ENCODE data around the gene PCBD2.
"Not testable (repeated sequence)": the region's sequence is repeated elsewhere in the genome, so short reads cannot be mapped to it uniquely, and the experiment has no call there.

PCBD2 gene

GRCh38 chr5:134904610-134905245 lies at the start of gene PCBD2:
Gene PCBD2, plus strand, starts transcription at chr5:134905131. Its CDS starts 9 bp downstream, at chr5:134905140.
- peak; percentile 75 for DNase-seq

GRCh38 chr5:134856465-134856864 lies 48.5 kb upstream of the PCBD2 start:
- DNase-seq = not testable (repeated sequence)

GRCh38 chr5:134857401-134857800 lies 47.5 kb upstream of the PCBD2 start:
- no peak for DNase-seq

- no peak for DNase-seq
These were observed 40.2 kb upstream of the PCBD2 start for GRCh38 chr5:134864707-134865106.

- no peak for DNase-seq
These were observed 31.4 kb upstream of the PCBD2 start for GRCh38 chr5:134873494-134873893.

GRCh38 chr5:134873987-134874830 lies 30.7 kb upstream of the PCBD2 start, which contains the start of gene TXNDC15:
Gene TXNDC15, plus strand, starts transcription at chr5:134874371. Its CDS starts 57 bp downstream, at chr5:134874428.
- peak; percentile 60 for DNase-seq

GRCh38 chr5:134874831-134875655 lies 29.9 kb upstream of the PCBD2 start:
- DNase-seq = no peak

GRCh38 chr5:134877159-134877558 lies 27.8 kb upstream of the PCBD2 start:
- DNase-seq = no peak

- peak; percentile 28 for DNase-seq
These were observed 26.5 kb upstream of the PCBD2 start for GRCh38 chr5:134878403-134878802.

GRCh38 chr5:134879456-134879855 lies 25.5 kb upstream of the PCBD2 start:
- peak; percentile 75 for DNase-seq

- DNase-seq = not testable (repeated sequence)
These were observed 24.0 kb upstream of the PCBD2 start for GRCh38 chr5:134880937-134881336.

- DNase-seq = not testable (repeated sequence)
These were observed 23.2 kb upstream of the PCBD2 start for GRCh38 chr5:134881711-134882110.

- no peak for DNase-seq
These were observed 17.3 kb upstream of the PCBD2 start for GRCh38 chr5:134887593-134888159.

- no peak for DNase-seq
These were observed 15.6 kb upstream of the PCBD2 start for GRCh38 chr5:134889335-134889734.

GRCh38 chr5:134891473-134891872 lies 13.5 kb upstream of the PCBD2 start:
- no peak for DNase-seq

- no peak for DNase-seq
These were observed 12.6 kb upstream of the PCBD2 start for GRCh38 chr5:134892282-134892681.

- DNase-seq = no peak
These were observed 12.0 kb upstream of the PCBD2 start for GRCh38 chr5:134892926-134893325.

GRCh38 chr5:134893748-134894505 lies 11.0 kb upstream of the PCBD2 start:
- no peak for DNase-seq

GRCh38 chr5:134902071-134902801 lies 2.7 kb upstream of the PCBD2 start:
- no peak for DNase-seq

- DNase-seq = peak; percentile 81
These were observed 490 bp downstream of the PCBD2 start for GRCh38 chr5:134905246-134905996.

GRCh38 chr5:134906811-134907210 lies 1.9 kb downstream of the PCBD2 start:
- no peak for DNase-seq
